GM23338 (cell line): ENCODE results near the gene DHFR2. TPM values are rescaled to one million over a fixed set of nuclear protein-coding genes. Genes with fewer than 3 reads are reported as not detected.

Experiments used
- polyA plus RNA-seq: library from polyadenylated mRNA; unstranded; fragments of >200 nt; fragmentation: Nextera tagmentation; extraction: Ambion mirVana; gene quantifications from 2 replicates; pipeline ENCODE4 v1.2.1, GENCODE V29; 2016
- total RNA-seq: library from RNA; depleted of rRNA; stranded (reverse); fragments of >200 nt; shearing (Covaris generic); gene quantifications from 2 replicates; pipeline ENCODE4 v1.2.3, GENCODE V29; 2014; rRNA removed

DHFR2 gene
- total and polyA plus RNA-seq, 2 experiments from 2014 or later = 1.1 to 1.6 TPM

Other genes starting within 250 kb of the DHFR2 start
- gene PROS1, start 89.0 kb downstream of the DHFR2 start, total RNA-seq = 2.5 and 4.1 TPM in 2 replicates
- 1.1 and 1.8 TPM in 2 replicates for gene PROS1, start 89.0 kb downstream of the DHFR2 start, polyA plus RNA-seq
- gene ARL13B, start 82.8 kb downstream of the DHFR2 start, total RNA-seq = 7.9 and 8.5 TPM in 2 replicates
- 13.8 and 17.1 TPM in 2 replicates for gene ARL13B, start 82.8 kb downstream of the DHFR2 start, polyA plus RNA-seq
- gene STX19, start 34.3 kb downstream of the DHFR2 start, total RNA-seq = not detected in 2 replicates
- 0.29 and 0.57 TPM in 2 replicates for gene STX19, start 34.3 kb downstream of the DHFR2 start, polyA plus RNA-seq
- 8.7 and 10.6 TPM in 2 replicates for gene NSUN3, start 145 bp upstream of the DHFR2 start, total RNA-seq
- gene NSUN3, start 145 bp upstream of the DHFR2 start, polyA plus RNA-seq = 5.4 and 6.3 TPM in 2 replicates